Activated effector memory CD4-positive, alpha-beta T cell treated with anti-CD3 and anti-CD28 coated beads, Interleukin-2, amount 50 U/mL, for 16 hours (primary cell): ENCODE measurements around the gene OOEP.
"Not testable (repeated sequence)": the region's sequence is repeated elsewhere in the genome, so short reads cannot be mapped to it uniquely, and the experiment has no call there.

Source experiments
- DNase-seq: peaks from one replicate; pipeline ENCODE4 v3.0.0-alpha.2; 2020

OOEP gene

DNA sequence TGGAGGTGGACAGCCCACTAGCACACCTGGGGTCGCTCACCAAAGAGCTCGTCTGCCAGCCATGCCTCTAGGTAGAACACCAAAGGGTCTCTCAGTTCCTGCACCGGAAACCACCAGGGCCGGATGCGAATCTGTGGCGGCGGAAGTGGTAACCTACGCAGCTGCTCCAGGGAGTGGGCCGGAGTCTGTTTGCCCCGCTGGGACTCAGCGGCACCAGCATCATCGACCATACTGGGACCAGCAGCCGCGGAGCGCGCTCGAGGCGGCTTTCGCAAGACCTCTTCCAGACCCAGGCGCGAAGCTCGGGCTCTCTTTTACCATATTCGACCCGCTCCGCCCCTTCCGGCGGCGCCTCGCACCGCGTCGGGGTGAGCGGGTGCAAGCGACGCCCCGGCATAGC is at the start of gene OOEP:
Gene OOEP, minus strand, starts transcription at position 335 of the 400 bp plus-strand sequence. Its CDS starts 105 bp downstream, at position 230.
- no peak for DNase-seq

GRCh38 chr6:73418081-73418741 is 48.5 kb upstream of the OOEP start:
- no peak for DNase-seq

DNA sequence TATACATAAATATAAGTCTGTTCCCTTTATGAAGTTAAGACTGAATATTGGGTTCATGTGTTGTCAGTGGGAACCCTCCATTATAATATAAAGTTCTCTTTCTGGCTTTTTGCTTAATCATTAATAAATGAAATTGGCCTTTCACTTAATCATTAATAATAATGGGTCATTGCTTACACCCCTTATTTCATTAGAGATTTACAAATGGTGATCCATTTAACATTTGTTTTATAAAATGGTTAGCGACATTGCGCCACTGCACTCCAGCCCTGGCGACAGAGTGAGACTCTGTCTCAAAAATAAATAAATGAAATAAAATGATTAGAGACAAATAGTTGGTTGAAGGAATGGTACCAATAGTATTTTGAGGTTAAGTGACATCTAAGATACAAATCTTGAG is 43.4 kb upstream of the OOEP start:
- DNase-seq, result no peak

DNA sequence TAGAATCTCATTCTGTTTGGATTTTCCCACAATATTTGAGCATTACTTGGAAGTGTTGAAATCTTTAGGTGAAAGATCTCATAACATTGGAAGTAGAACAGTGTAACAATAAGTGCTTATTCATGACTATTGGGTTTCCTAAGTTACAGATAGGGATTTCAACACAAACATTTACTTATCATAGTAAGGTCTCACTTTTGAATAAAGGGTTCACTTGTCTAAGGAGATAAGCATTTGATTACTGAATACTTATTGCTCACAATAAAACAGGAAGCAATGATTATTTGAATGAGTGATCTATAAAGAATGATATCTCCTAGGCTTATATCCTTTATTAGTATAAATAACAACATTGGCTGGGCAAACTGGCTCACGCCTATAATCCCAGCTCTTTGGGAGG is 39.7 kb upstream of the OOEP start:
- DNase-seq, result no peak

- no peak for DNase-seq
These were observed 31.0 kb upstream of the OOEP start for GRCh38 chr6:73400656-73401055.

DNA sequence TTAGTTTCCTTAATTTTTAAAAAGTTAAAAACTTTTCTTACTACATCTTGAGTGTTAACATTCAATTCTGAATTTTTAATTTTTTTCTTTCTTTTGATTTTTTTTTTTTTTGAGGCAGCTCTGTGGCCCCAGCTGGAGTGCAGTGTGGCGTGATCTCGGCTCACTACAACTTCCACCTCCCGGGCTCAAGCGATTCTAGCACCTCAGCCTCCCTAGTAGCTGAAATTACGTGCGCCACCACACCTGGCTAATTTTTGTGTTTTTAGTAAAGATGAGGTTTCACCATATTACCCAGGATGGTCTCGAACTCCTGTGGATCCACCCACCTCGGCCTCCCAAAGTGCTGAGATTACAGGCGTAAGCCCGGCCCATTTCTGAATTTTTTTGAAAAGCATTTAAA is 26.2 kb upstream of the OOEP start:
- no peak for DNase-seq

GRCh38 chr6:73394577-73395354 is 25.1 kb upstream of the OOEP start, which contains the start of gene DDX43:
TSS of gene DDX43 (plus strand) at chr6:73394828. CDS start at chr6:73394906, 78 bp downstream.
- DNase-seq, result peak; percentile 80

GRCh38 chr6:73393278-73393677 is 23.6 kb upstream of the OOEP start:
- DNase-seq, result no peak

GRCh38 chr6:73392188-73392587 is 22.5 kb upstream of the OOEP start:
- not testable (repeated sequence) for DNase-seq

DNA sequence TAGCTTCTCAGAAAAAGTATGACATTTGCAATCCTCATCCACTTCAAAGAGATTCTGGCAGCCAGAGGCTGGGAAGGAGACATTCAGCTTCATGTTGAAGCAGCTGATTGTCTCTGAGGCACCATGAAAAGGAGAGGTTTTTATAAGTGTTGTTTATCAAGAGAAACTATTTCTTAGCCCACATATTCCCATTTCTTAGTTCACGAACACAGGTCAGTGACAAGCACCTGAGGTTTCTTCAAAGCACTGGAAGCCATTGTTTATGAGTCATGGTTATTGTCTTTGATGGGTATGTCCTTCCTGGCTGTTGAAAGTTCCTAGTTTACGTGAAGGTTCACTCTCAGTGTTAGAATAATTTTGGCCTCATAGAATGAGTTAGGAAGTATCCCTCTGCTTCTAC is 22.0 kb upstream of the OOEP start:
- no peak for DNase-seq

GRCh38 chr6:73389854-73390253 is 20.2 kb upstream of the OOEP start:
- no peak for DNase-seq

DNA sequence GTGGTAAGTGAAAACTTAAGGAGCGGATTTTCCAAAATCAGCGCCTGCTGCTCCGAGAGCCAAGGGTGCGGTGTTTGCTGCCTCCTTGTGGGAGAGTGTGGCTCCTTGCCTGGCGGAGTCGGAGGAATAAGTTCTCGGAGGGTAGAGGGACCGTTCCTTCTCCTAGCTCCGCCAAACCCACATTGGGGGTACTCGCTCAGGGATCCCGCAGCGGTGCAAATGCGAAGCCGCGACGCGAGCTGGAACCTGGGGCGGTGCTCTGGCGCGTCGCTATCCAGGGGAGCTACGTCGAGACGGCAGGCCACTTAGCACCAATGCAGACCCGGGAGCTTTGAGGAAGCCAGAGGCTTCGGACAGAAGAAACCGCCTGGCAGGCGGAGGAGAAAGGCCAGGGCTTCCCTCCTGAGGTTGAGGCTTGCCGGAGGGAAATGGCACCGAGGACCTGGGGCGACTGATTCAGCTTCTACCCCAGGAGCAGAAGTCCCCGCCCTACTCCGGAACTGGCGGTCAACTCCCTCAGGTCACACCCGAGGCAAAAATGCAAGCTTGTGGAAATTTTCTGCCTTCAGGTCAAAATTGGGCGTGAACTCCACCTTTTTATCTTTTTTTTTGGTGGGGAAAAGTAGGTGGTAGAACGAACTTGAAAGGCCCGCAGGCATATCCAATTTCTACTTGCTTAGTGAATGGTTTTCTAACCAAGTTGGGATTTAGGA is 19.3 kb upstream of the OOEP start:
- peak; percentile 87 for DNase-seq

- no peak for DNase-seq
These were observed 18.7 kb upstream of the OOEP start for GRCh38 chr6:73388433-73388799.

- no peak for DNase-seq
These were observed 12.9 kb upstream of the OOEP start for GRCh38 chr6:73382462-73383113.

DNA sequence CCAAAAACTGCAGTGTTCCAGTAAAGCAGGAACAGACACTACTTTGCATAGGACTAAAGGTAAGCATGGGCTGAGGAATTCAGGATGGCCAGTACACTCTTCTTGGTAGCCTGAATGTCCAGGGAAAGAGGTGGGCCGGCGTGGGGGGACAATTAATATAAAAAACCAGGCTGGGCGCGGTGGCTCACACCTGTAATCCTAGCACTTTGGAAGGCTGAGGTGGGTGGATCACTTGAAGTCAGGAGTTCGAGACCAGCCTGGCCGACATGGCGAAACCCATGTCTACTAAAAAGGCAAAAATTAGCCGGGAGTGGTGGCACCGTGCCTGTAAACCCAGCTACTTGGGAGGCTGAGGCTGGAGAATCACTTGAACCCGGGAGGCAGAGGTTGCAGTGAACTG is 11.8 kb upstream of the OOEP start:
- DNase-seq, result not testable (repeated sequence)

DNA sequence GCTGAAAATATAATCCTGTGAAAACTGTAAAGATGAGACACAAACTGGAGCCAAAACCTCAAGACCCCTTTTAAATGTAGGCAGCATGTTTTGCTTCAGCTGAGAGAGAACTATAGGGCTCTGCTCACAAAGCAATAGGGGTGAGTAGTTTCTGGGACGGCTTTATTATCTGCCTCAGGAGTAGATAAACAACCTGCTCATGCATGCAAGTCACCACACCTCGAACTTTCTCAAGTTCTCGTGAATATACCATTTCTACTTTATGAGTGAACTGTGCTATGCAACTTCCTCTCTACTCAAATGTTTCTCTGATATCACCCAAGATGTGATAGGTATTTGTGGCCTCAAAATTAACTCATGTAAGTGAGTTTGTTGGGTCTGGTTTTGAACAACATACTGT is 7.5 kb upstream of the OOEP start:
- DNase-seq, result no peak

DNA sequence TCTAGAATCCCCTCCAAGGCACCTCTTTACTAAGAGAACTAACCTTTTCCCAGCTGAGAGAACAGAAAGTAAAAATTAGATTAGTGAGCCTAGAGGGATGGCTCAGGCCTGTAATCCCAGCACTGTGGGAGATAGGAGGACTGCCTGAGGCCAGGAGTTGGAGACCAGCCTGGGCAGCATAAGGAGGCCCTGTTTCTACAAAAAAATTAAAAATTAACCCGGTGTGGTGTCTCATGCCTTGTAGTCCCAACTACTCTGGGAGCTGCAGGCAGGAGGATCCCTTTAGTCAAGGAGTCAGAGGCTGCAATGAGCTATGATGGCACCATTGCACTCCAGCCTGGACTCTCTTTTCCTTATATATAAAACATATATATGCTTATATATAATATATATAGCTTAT is 5.5 kb upstream of the OOEP start:
- no peak for DNase-seq

GRCh38 chr6:73372516-73372915 is 2.8 kb upstream of the OOEP start:
- no peak for DNase-seq

DNA sequence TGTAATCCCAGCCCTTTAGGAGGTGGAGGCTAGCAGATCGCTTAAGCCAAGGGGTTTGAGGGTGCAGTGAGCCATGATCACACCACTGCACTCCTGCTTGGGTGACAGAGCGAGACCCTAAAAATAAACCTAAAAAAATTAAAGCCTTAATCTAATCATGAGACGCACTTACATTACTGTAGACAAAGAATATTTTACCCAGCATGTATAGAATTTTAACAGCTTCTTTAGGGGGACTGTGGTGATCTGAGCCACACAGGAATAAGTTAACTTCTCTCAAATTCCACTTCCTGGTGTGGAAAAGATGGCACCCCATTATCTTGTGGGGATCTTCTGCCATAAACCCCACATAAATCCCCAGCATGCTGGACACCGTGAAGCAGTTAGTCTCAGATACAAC is 2.3 kb upstream of the OOEP start:
- no peak for DNase-seq

DNA sequence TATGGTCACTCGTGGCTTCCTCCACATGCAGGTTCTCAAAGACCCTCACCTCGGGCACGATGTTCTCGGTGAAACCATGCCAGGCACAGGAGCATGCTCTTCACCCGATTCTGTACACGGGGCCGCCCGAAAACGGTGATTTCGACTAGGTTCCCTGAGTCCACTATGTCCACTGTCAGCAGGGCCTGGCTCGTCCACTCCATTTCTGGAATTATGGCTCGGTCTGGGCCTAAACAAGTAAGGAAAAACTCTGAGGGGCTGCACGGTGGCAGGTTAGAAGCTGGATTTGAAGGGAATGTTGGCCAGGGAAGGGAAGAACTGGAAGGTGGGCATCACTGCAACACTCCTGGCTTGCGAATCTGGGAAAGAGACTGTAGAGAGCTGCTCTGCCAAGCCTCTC is 540 bp downstream of the OOEP start:
- DNase-seq, result no peak

GRCh38 chr6:73368675-73369074 is 1.0 kb downstream of the OOEP start:
- no peak for DNase-seq

- DNase-seq, result no peak
These were observed 1.8 kb downstream of the OOEP start for GRCh38 chr6:73367761-73368355.

DNA sequence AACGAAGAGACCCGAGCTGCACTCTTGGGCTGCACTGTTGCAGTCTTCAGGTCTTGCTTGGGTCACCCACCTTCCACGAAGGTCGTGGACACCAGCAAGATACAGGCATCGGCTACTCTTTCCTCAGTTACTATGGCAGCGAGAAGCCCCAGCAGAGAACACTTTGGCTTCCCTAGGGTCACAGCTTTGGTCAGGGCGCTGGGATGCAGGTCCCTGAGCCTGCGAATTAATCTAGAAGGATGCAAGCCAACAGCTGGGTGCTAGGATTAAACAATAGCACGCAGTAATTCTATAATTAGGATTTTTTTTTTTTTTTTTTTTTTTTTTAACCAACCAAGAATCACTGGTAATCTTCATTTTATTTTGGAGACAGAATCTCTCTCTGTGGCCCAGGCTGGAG is 5.1 kb downstream of the OOEP start:
- no peak for DNase-seq
